GM12878 (cell line): ENCODE measurements around the gene IFNLR1. TPM values are rescaled to one million over a fixed set of nuclear protein-coding genes. Genes with fewer than 3 reads are reported as not detected.

Experiments
- ATAC-seq: fragments of 200-7000 bp; cut with Tn5 transposase; 3 replicates; pipeline ENCODE4 v1.9.1; 2020; ENCODE audit warnings: mild to moderate bottlenecking, moderate library complexity
- BruUV-seq: library from RNA; stranded (reverse); fragments of 400-500 nt; replicated peaks from 2 replicates; lab custom pipeline; 2021; lab: Mats Ljungman, UMichigan
- CTCF ChIA-PET: fragments of 300-600 bp; sonication (Branson Sonifier 250); formaldehyde crosslinking; extraction: SDS; loops from one replicate; lab custom pipeline; 2021; ENCODE audit warnings: inconsistent platforms; lab: Yijun Ruan, JAX
- POLR2A ChIA-PET: fragments of 350-600 bp; formaldehyde crosslinking; extraction: SDS; loops from one replicate; lab custom pipeline; 2021; ENCODE audit warnings: inconsistent platforms; lab: Charles Lee
- RAD21 ChIA-PET: fragments of 300-600 bp; sonication (Branson Sonifier 250); formaldehyde crosslinking; loops from one replicate; lab custom pipeline; 2023; ENCODE audit warnings: antibody characterized with exemption; ENCODE audit not compliant: unreplicated experiment; lab: Charles Lee
- SMC1A ChIA-PET: fragments of 300-600 bp; sonication (Branson Sonifier 250); formaldehyde crosslinking; loops from one replicate; lab custom pipeline; 2023; ENCODE audit not compliant: unreplicated experiment, uncharacterized antibody; lab: Charles Lee
- DNase-seq: peaks from one replicate; pipeline ENCODE4 v3.0.0-alpha.2; 2011; ENCODE audit warnings: low read depth, low spot score
- FAIRE-seq: peaks from 3 replicates; lab custom pipeline; 2011; peaks lifted over from hg19 to GRCh38; lab: Jason Lieb, UNC
- H2AFZ ChIP-seq: 2 replicates; pipeline ENCODE4 v1.6.0; 2011; ENCODE audit warnings: low read depth, low read length, control low read depth; ENCODE audit not compliant: control insufficient read depth
- H3K27ac ChIP-seq: 2 replicates; pipeline ENCODE4 v1.5.1; 2011; ENCODE audit warnings: control low read depth; ENCODE audit not compliant: control insufficient read depth, insufficient read depth
- H3K27me3 ChIP-seq, 2 experiments: replicated peaks in 1 of 2; 2 replicates each; pipeline versions ENCODE4 v1.6.0 to v1.6.1; 2011; ENCODE audit warnings: low read length in 1 of 2; ENCODE audit not compliant: control insufficient read depth in 2 of 2, insufficient read depth in 2 of 2
- H3K36me3 ChIP-seq, 2 experiments: 2 replicates each; pipeline ENCODE4 v1.5.1; 2011; ENCODE audit warnings: low read length in 1 of 2; ENCODE audit not compliant: control insufficient read depth in 2 of 2, insufficient read depth in 2 of 2
- H3K4me1 ChIP-seq: 2 replicates; pipeline ENCODE4 v1.6.1; 2011; ENCODE audit warnings: mild to moderate bottlenecking, low read length, moderate library complexity, mixed read lengths; ENCODE audit not compliant: control insufficient read depth, insufficient read depth
- H3K4me2 ChIP-seq: 2 replicates; pipeline ENCODE4 v1.6.0; 2011; ENCODE audit warnings: control low read depth; ENCODE audit not compliant: control insufficient read depth, insufficient read depth
- H3K4me3 ChIP-seq: fragments of 200-600 bp; sonication (generic); 2 replicates; pipeline ENCODE4 v1.5.1; 2016
- H3K79me2 ChIP-seq: 2 replicates; pipeline ENCODE4 v1.6.0; 2011; ENCODE audit warnings: low read length; ENCODE audit not compliant: control insufficient read depth, insufficient read depth
- H3K9ac ChIP-seq: 2 replicates; pipeline ENCODE4 v1.8.0; 2011; ENCODE audit warnings: low read length, control low read depth, mixed read lengths; ENCODE audit not compliant: control insufficient read depth, insufficient read depth
- H3K9me3 ChIP-seq: replicated peaks from 3 replicates; pipeline ENCODE4 v1.5.1; 2011; ENCODE audit warnings: mild to moderate bottlenecking, low read length; ENCODE audit not compliant: control insufficient read depth, insufficient read depth
- H4K20me1 ChIP-seq: 2 replicates; pipeline ENCODE4 v1.6.0; 2011; ENCODE audit not compliant: control insufficient read depth, insufficient read depth
- BCL11A ChIP-seq: IDR thresholded peaks from 2 replicates; pipeline ENCODE4 v1.6.1; 2011; ENCODE audit warnings: low read depth, low read length
- CEBPB ChIP-seq, 2 experiments: fragments of 150-350 bp in 1 of 2; IDR thresholded peaks; 2 replicates each; pipeline ENCODE4 v1.6.1; 2012 to 2014; ENCODE audit warnings: low read depth in 2 of 2, low read length in 2 of 2, borderline replicate concordance in 1 of 2, inconsistent platforms in 1 of 2
- IRF3 ChIP-seq: fragments of 450-650 bp; IDR thresholded peaks from 2 replicates; pipeline ENCODE4 v1.6.1; 2014; ENCODE audit warnings: mild to moderate bottlenecking
- MXI1 ChIP-seq: fragments of 150-350 bp; IDR thresholded peaks from 2 replicates; pipeline ENCODE4 v1.6.1; 2011; ENCODE audit warnings: low read depth, mild to moderate bottlenecking, inconsistent platforms, low read length, improper control_type of control experiment
- RFX5 ChIP-seq: IDR thresholded peaks from 2 replicates; pipeline ENCODE4 v1.6.1; 2011; ENCODE audit warnings: low read depth, low read length, improper control_type of control experiment
- SPI1 ChIP-seq: IDR thresholded peaks from 2 replicates; pipeline ENCODE4 v1.6.1; 2011; ENCODE audit warnings: low read depth, mild to moderate bottlenecking, low read length, moderate library complexity, borderline replicate concordance; ENCODE audit not compliant: insufficient read depth
- SUPT20H ChIP-seq: IDR thresholded peaks from 2 replicates; pipeline ENCODE4 v1.6.1; 2011; ENCODE audit warnings: low read depth, mild to moderate bottlenecking, low read length, moderate library complexity, borderline replicate concordance; ENCODE audit not compliant: control insufficient read depth
- WGBS: methylation state at CpG from one replicate; pipeline ENCODE4 v1.1.6; 2016; ENCODE audit warnings: low lambda C conversion rate; ENCODE audit not compliant: insufficient replicate concordance, insufficient coverage; ENCODE audit errors: missing lambda C conversion rate; 5-methylcytosine and 5-hydroxymethylcytosine counted together
- in situ Hi-C: fragments of 300-500 bp; cut with MboI; formaldehyde crosslinking; loops from 9 replicates; pipeline ENCODE4 v1.14.3; 2018; ENCODE audit warnings: mixed read lengths
- intact Hi-C: fragments of 100-400 bp; cut with micrococcal nuclease; formaldehyde crosslinking; loops from one replicate; pipeline ENCODE4 v1.14.2; 2022; ENCODE audit not compliant: unreplicated experiment
- polyA plus RNA-seq, 11 experiments: library from polyadenylated mRNA; depleted of rRNA in 4 of 11; unstranded in 6 of 11; stranded (reverse) in 5 of 11; fragments of >200 nt; fragmentation: Nextera tagmentation in 4 of 11; fragmentation: Illumina TruSeq in 1 of 11; extraction: Ambion mirVana in 4 of 11; extraction: Trizol in 1 of 11; gene quantifications; 1 replicate in 1 of 11; 2 replicates in 10 of 11; pipeline versions ENCODE4 v1.2.1 to v1.2.3, GENCODE V29; 2011 to 2016; ENCODE audit warnings: inconsistent platforms in 2 of 11, missing spikeins in 2 of 11, low read depth in 1 of 11
- total RNA-seq, 4 experiments: library from RNA; depleted of rRNA in 3 of 4; stranded (reverse); fragments of >200 nt in 3 of 4; fragmentation: Illumina TruSeq in 1 of 4; extraction: Trizol in 1 of 4; gene quantifications; 2 replicates each; pipeline versions ENCODE4 v1.2.1 to v1.2.3, GENCODE V29; 2013 to 2021

Gene IFNLR1
- total and polyA plus RNA-seq, 10 of the 15 experiments (the other 5 are each of a cell fraction or from before 2014, with no cell fraction given): 0.31 to 5.6 (median 3.9) TPM

- ATAC-seq: no peak
- peaks cover 0 to 4% of the 10 kb centered on the region in 2 experiments for H3K27me3 ChIP-seq
- H3K9ac ChIP-seq: no peak overlapping the region
- ChIA-PET RAD21 (no interaction called here), CTCF (interaction anchor here (1.0 to 1.6 kb wide), 3 partner anchors 8 to 35 kb away, joined by 3 read pairs; no protein-coding TSS in a partner anchor), POLR2A (no interaction called here)
- no peaks in the 10 kb centered on the region; the same call in 1 of the 3 replicates for H3K9me3 ChIP-seq
- H3K36me3 ChIP-seq: no peaks in the 10 kb centered on the region
- in situ Hi-C loops: no loop called here
- no peak for TF ChIP-seq SUPT20H
- TF ChIP-seq IRF3: no peak
- TF ChIP-seq MXI1: no peak
- TF ChIP-seq RFX5: no peak
- no peak for TF ChIP-seq CEBPB (IDR thresholded peaks at IDR 0.05; ENCODE audit: borderline replicate concordance in 1 of 2, low read depth in 2 of 2, low read length in 2 of 2)
- no peak for TF ChIP-seq BCL11A
- TF ChIP-seq SPI1: no peak
- TF ChIP-seq, all 136 proteins: peak for 0
- 79% methylated on average over 9 of the region's 9 CpGs for WGBS
- no peak overlapping the region for H3K27ac ChIP-seq
- H3K4me1 ChIP-seq: peaks cover 9% of the 10 kb centered on the region
- no peak overlapping the region for H3K4me2 ChIP-seq
- H2AFZ ChIP-seq: no peak overlapping the region
- intact Hi-C loops: no loop called here
- H3K4me3 ChIP-seq: no peak overlapping the region
- SMC1A ChIA-PET: no interaction called here
- BruUV-seq: no TSS peak
- H4K20me1 ChIP-seq: no peaks in the 10 kb centered on the region
- no peaks in the 10 kb centered on the region for H3K79me2 ChIP-seq
- FAIRE-seq (no peak), DNase-seq (no peak)
These were observed 46.9 kb upstream of the IFNLR1 start for GRCh38 chr1:24233684-24234600.
